Body of pancreas (tissue), 4 donors: ENCODE data around the gene USH1G.

ENCODE experiments used
- POLR2A ChIP-seq, 3 donors: fragments of 450-650 bp; IDR thresholded peaks; one replicate each; pipeline ENCODE4 v1.6.1; 2016; ENCODE audit warnings: antibody characterized with exemption in 3 of 3, mild to moderate bottlenecking in 2 of 3
- TF ChIP-seq, protein P1 (sequence below), 7 experiments: fragments of 450-650 bp in 4 of 7; fragments of 200-600 bp in 3 of 7; sonication (generic) in 3 of 7; IDR thresholded peaks; one replicate each; pipeline ENCODE4 v1.5.1; 2016 to 2019; ENCODE audit warnings: antibody characterized with exemption in 7 of 7

DNA sequence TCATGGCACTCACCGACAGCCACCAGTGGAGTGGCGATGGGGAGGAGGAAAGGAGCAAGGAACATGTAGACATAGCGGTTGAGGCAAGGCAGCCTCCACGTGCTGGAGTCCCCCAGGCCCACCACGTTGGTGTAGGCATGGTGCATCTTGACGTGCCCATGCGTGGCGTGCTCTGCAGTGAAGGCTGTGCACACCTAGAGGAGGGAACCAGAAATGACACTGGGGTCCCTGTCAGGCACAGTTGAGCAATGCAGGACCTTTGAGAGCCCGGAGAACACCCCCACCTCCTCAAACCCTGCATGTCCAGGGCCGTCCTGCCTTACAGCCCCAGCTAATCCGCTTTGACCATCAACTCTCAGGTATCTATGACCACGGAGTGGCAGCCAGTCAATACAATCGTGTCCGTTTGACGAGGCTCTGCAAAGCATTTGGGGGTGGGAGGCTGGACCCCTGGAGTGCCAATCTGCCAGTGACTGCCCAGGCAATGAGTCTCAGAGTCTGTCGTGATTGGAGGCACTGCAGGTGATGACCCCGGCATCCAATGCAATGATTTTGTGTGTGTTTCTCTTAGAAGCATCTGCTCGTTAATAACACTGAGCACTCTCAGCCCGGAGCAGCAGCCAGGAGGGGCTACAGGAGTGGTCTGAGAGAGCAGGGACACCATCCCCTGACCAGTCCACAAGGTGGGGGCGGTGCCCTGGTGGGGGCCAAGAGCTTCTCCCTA, 40.4 kb downstream of the USH1G start:
- TF ChIP-seq, protein P1, sequence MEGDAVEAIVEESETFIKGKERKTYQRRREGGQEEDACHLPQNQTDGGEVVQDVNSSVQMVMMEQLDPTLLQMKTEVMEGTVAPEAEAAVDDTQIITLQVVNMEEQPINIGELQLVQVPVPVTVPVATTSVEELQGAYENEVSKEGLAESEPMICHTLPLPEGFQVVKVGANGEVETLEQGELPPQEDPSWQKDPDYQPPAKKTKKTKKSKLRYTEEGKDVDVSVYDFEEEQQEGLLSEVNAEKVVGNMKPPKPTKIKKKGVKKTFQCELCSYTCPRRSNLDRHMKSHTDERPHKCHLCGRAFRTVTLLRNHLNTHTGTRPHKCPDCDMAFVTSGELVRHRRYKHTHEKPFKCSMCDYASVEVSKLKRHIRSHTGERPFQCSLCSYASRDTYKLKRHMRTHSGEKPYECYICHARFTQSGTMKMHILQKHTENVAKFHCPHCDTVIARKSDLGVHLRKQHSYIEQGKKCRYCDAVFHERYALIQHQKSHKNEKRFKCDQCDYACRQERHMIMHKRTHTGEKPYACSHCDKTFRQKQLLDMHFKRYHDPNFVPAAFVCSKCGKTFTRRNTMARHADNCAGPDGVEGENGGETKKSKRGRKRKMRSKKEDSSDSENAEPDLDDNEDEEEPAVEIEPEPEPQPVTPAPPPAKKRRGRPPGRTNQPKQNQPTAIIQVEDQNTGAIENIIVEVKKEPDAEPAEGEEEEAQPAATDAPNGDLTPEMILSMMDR (IDR thresholded peaks at IDR 0.05), result no peak
- TF ChIP-seq POLR2A (IDR thresholded peaks at IDR 0.05), result no peak
